Left lung (tissue), 10 donors: ENCODE data around the gene RIPOR3. TPM values are rescaled to one million over a fixed set of nuclear protein-coding genes. Genes with fewer than 3 reads are reported as not detected.
A peak's percentile ranks its signal among the peaks of the same experiment; 100 is the strongest.

Experiments
- ATAC-seq: fragments of 200-7000 bp; cut with Tn5 transposase; one replicate; pipeline ENCODE4 v1.9.1; 2020; ENCODE audit warnings: moderate library complexity
- DNase-seq, 4 donors: peaks; one replicate each; pipeline ENCODE4 v3.0.0-alpha.2; 2013 to 2020
- H3K27ac ChIP-seq, 2 donors: fragments of 200-600 bp; sonication (generic) in 1 of 2; one replicate each; pipeline versions ENCODE4 v1.5.0 to v1.8.0; 2020 to 2021
- H3K27me3 ChIP-seq, 2 donors: fragments of 200-600 bp; sonication (generic) in 1 of 2; one replicate each; pipeline versions ENCODE4 v1.5.0 to v1.8.0; 2020 to 2021
- H3K36me3 ChIP-seq, 2 donors: fragments of 200-600 bp; sonication (generic) in 1 of 2; one replicate each; pipeline versions ENCODE4 v1.5.0 to v1.8.0; 2020 to 2021
- H3K4me1 ChIP-seq, 2 donors: fragments of 200-600 bp; one replicate each; pipeline ENCODE4 v1.8.0; 2021
- H3K4me3 ChIP-seq, 2 donors: fragments of 200-600 bp; sonication (generic) in 1 of 2; one replicate each; pipeline versions ENCODE4 v1.5.0 to v1.8.0; 2020 to 2021; ENCODE audit warnings: mild to moderate bottlenecking in 1 of 2
- H3K9me3 ChIP-seq, 2 donors: fragments of 200-600 bp; sonication (generic) in 1 of 2; one replicate each; pipeline versions ENCODE4 v1.5.0 to v1.8.0; 2020 to 2021
- CTCF ChIP-seq, 2 donors: fragments of 200-600 bp; sonication (generic) in 1 of 2; IDR thresholded peaks; one replicate each; pipeline versions ENCODE4 v1.5.0 to v1.8.0; 2021; ENCODE audit warnings: antibody characterized with exemption in 2 of 2
- intact Hi-C, 2 donors: fragments of 100-400 bp; cut with DNase I; formaldehyde crosslinking; loops; one replicate each; pipeline versions ENCODE4 v1.11.2 to v1.14.2; 2022
- polyA plus RNA-seq, 6 donors: library from polyadenylated mRNA; unstranded; fragments of 120-200 nt; gene quantifications; one replicate each; pipeline ENCODE4 v1.2.1, GENCODE V29; 2013; ENCODE audit not compliant: insufficient read length in 6 of 6
- total RNA-seq, 2 donors: library from RNA; stranded (reverse); fragmentation: NEBNext Ultra II Directional; extraction: Animal tissue kit (Norgen Biotek cat#: 25700); gene quantifications; one replicate each; pipeline ENCODE4 v1.2.1, GENCODE V29; 2021
- donor health status: DM: no; HTN: yes; CAD: no.
- donor health status: DM: no; HTN: no; CAD: no.

Gene RIPOR3
- total and polyA plus RNA-seq, 8 donors, result 2.0 to 7.0 (median 2.8) TPM

GRCh38 chr20:50578061-50578777, 113.1 kb downstream of the RIPOR3 start:
- Histone ChIP-seq H3K9me3 (no peaks in the 10 kb centered on the region), H3K4me3 (no peak overlapping the region), H3K4me1 (peaks cover 4 to 25% of the 10 kb centered on the region in 2 donors), H3K36me3 (peaks cover 4 to 96% of the 10 kb centered on the region in 2 donors), H3K27me3 (no peaks in the 10 kb centered on the region), H3K27ac (no peak overlapping the region)
- no peak for TF ChIP-seq CTCF (IDR thresholded peaks at IDR 0.05)
- intact Hi-C loops, result loop anchor here in 1 of 2 donors (5.0 kb wide), 2 partner anchors 101 to 391 kb away; no protein-coding TSS in a partner anchor
- DNase-seq (no peak), ATAC-seq (no peak)

GRCh38 chr20:50577175-50578018, 113.9 kb downstream of the RIPOR3 start:
- TF ChIP-seq CTCF (IDR thresholded peaks at IDR 0.05), result no peak
- peak; percentile 53 for ATAC-seq

GRCh38 chr20:50575865-50576720, 115.2 kb downstream of the RIPOR3 start:
- peak; percentile 52 to 88 (median 78) for DNase-seq
- H3K9me3 ChIP-seq, result no peaks in the 10 kb centered on the region
- ATAC-seq, result peak; percentile 79
- H3K27me3 ChIP-seq, result no peaks in the 10 kb centered on the region
- no peak overlapping the region for H3K27ac ChIP-seq
- peaks cover 8 to 45% of the 10 kb centered on the region in 2 donors for H3K4me1 ChIP-seq
- peaks cover 4 to 80% of the 10 kb centered on the region in 2 donors for H3K36me3 ChIP-seq
- no peak overlapping the region for H3K4me3 ChIP-seq
- peak; percentile 75 to 84 for TF ChIP-seq CTCF (IDR thresholded peaks at IDR 0.05)
- intact Hi-C loops, result loop anchor here in 1 of 2 donors (5.0 kb wide), 2 partner anchors 99 to 389 kb away; no protein-coding TSS in a partner anchor

More at GRCh38 chr20:50577175-50578018, 113.9 kb downstream of the RIPOR3 start:
- Histone ChIP-seq H3K9me3 (no peaks in the 10 kb centered on the region), H3K4me3 (no peak overlapping the region), H3K36me3 (peaks cover 4 to 88% of the 10 kb centered on the region in 2 donors), H3K27me3 (no peaks in the 10 kb centered on the region), H3K27ac (no peak overlapping the region), H3K4me1 (peaks cover 8 to 33% of the 10 kb centered on the region in 2 donors)
- peak in 1 of 4 donors; percentile 63 for DNase-seq
- intact Hi-C loops, result loop anchor here in 1 of 2 donors (5.0 kb wide), 2 partner anchors 100 to 390 kb away; no protein-coding TSS in a partner anchor

GRCh38 chr20:50574586-50574985, 116.8 kb downstream of the RIPOR3 start:
- intact Hi-C loops, result no loop called here
- H3K4me1 ChIP-seq, result peaks cover 11 to 60% of the 10 kb centered on the region in 2 donors
- no peak overlapping the region for H3K4me3 ChIP-seq
- no peaks in the 10 kb centered on the region for H3K9me3 ChIP-seq
- ATAC-seq (no peak), DNase-seq (no peak)
- no peak for TF ChIP-seq CTCF (IDR thresholded peaks at IDR 0.05)
- H3K27me3 ChIP-seq, result no peaks in the 10 kb centered on the region
- no peak overlapping the region for H3K27ac ChIP-seq
- H3K36me3 ChIP-seq, result peaks cover 4 to 77% of the 10 kb centered on the region in 2 donors
